ENCODE measurements around the gene A1BG.
"Not testable (repeated sequence)": the region's sequence is repeated elsewhere in the genome, so short reads cannot be mapped to it uniquely, and the experiment has no call there.

The A1BG gene

GRCh38 chr19:58350871-58351557, 2.3 kb downstream of the A1BG start:
- no peak overlapping the region for H3K4me3 Mint-ChIP-seq
- ATAC-seq (replicated peaks; ENCODE audit: extremely low read depth, poor library complexity, severe bottlenecking) (no peak), DNase-seq (ENCODE audit: low spot score in 2 of 2) (no peak)
- no peaks in the 10 kb centered on the region for H3K27me3 Mint-ChIP-seq
- H3K27ac Mint-ChIP-seq (ENCODE audit: low read depth) = no peak overlapping the region
- peaks cover 5% of the 10 kb centered on the region for H3K36me3 Mint-ChIP-seq (ENCODE audit: insufficient read depth)
- no peaks in the 10 kb centered on the region for H3K9me3 Mint-ChIP-seq
- peaks cover 18% of the 10 kb centered on the region for H3K4me1 Mint-ChIP-seq

- Mint-ChIP-seq H3K27ac (ENCODE audit: low read depth) (peak overlapping the region; percentile 9), H3K9me3 (no peaks in the 10 kb centered on the region), H3K4me3 (no peak overlapping the region), H3K4me1 (peaks cover 24% of the 10 kb centered on the region), H3K27me3 (no peaks in the 10 kb centered on the region), H3K36me3 (ENCODE audit: insufficient read depth) (peaks cover 4% of the 10 kb centered on the region)
- DNase-seq (ENCODE audit: low spot score in 2 of 2) = no peak
- ATAC-seq (replicated peaks; ENCODE audit: extremely low read depth, poor library complexity, severe bottlenecking) = no peak
These were observed 3.1 kb downstream of the A1BG start for GRCh38 chr19:58350001-58350861.

- Mint-ChIP-seq H3K9me3 (no peaks in the 10 kb centered on the region), H3K4me1 (peaks cover 24% of the 10 kb centered on the region), H3K36me3 (ENCODE audit: insufficient read depth) (peaks cover 4% of the 10 kb centered on the region), H3K27me3 (no peaks in the 10 kb centered on the region), H3K27ac (ENCODE audit: low read depth) (peak overlapping the region; percentile 9), H3K4me3 (no peak overlapping the region)
- ATAC-seq (replicated peaks; ENCODE audit: extremely low read depth, poor library complexity, severe bottlenecking) (no peak), DNase-seq (ENCODE audit: low spot score in 2 of 2) (no peak)
These were observed 3.7 kb downstream of the A1BG start for GRCh38 chr19:58349590-58349989.

GRCh38 chr19:58348080-58348479, 5.2 kb downstream of the A1BG start:
- Mint-ChIP-seq H3K4me3 (peak overlapping the region; percentile 86), H3K27ac (ENCODE audit: low read depth) (peak overlapping the region; percentile 91), H3K4me1 (peaks cover 24% of the 10 kb centered on the region)
- peak; percentile 6 for ATAC-seq (replicated peaks; ENCODE audit: extremely low read depth, poor library complexity, severe bottlenecking)
- DNase-seq (ENCODE audit: low spot score in 2 of 2); H3K9me3 Mint-ChIP-seq; H3K27me3 Mint-ChIP-seq; H3K36me3 Mint-ChIP-seq (ENCODE audit: insufficient read depth): not testable (repeated sequence)

- ATAC-seq (replicated peaks; ENCODE audit: extremely low read depth, poor library complexity, severe bottlenecking) = peak; percentile 85
- peak overlapping the region; percentile 86 for H3K4me3 Mint-ChIP-seq
These were observed 6.0 kb downstream of the A1BG start for GRCh38 chr19:58346961-58347929.

GRCh38 chr19:58345558-58345957, 7.7 kb downstream of the A1BG start:
- no peaks in the 10 kb centered on the region for H3K27me3 Mint-ChIP-seq
- no peak for ATAC-seq (replicated peaks; ENCODE audit: extremely low read depth, poor library complexity, severe bottlenecking)
- peak overlapping the region; percentile 86 for H3K4me3 Mint-ChIP-seq
- peak overlapping the region; percentile 56 for H3K27ac Mint-ChIP-seq (ENCODE audit: low read depth)
- H3K4me1 Mint-ChIP-seq = peaks cover 24% of the 10 kb centered on the region
- DNase-seq (ENCODE audit: low spot score in 2 of 2) = no peak
- H3K9me3 Mint-ChIP-seq = no peaks in the 10 kb centered on the region
- H3K36me3 Mint-ChIP-seq (ENCODE audit: insufficient read depth) = peaks cover 4% of the 10 kb centered on the region

More at GRCh38 chr19:58346961-58347929, 6.0 kb downstream of the A1BG start:
- H3K27me3 Mint-ChIP-seq = no peaks in the 10 kb centered on the region
- H3K36me3 Mint-ChIP-seq (ENCODE audit: insufficient read depth) = peaks cover 4% of the 10 kb centered on the region
- DNase-seq (ENCODE audit: low spot score in 2 of 2) = peak; percentile 37 to 49
- H3K9me3 Mint-ChIP-seq = no peaks in the 10 kb centered on the region
- H3K4me1 Mint-ChIP-seq = peaks cover 24% of the 10 kb centered on the region
- H3K27ac Mint-ChIP-seq (ENCODE audit: low read depth) = peak overlapping the region; percentile 91

- Mint-ChIP-seq H3K9me3 (no peaks in the 10 kb centered on the region), H3K4me3 (no peak overlapping the region), H3K27me3 (no peaks in the 10 kb centered on the region), H3K27ac (ENCODE audit: low read depth) (peak overlapping the region; percentile 49), H3K36me3 (ENCODE audit: insufficient read depth) (peaks cover 6% of the 10 kb centered on the region), H3K4me1 (peaks cover 6% of the 10 kb centered on the region)
- ATAC-seq (replicated peaks; ENCODE audit: extremely low read depth, poor library complexity, severe bottlenecking) (no peak), DNase-seq (ENCODE audit: low spot score in 2 of 2) (no peak)
These were observed 14.3 kb downstream of the A1BG start for GRCh38 chr19:58338825-58339558.

GRCh38 chr19:58338336-58338735, 15.0 kb downstream of the A1BG start:
- DNase-seq (ENCODE audit: low spot score in 2 of 2) (no peak), ATAC-seq (replicated peaks; ENCODE audit: extremely low read depth, poor library complexity, severe bottlenecking) (no peak)
- H3K4me3 Mint-ChIP-seq = no peak overlapping the region
- H3K4me1 Mint-ChIP-seq = peaks cover 6% of the 10 kb centered on the region
- H3K36me3 Mint-ChIP-seq (ENCODE audit: insufficient read depth) = peaks cover 6% of the 10 kb centered on the region
- H3K27me3 Mint-ChIP-seq = no peaks in the 10 kb centered on the region
- no peaks in the 10 kb centered on the region for H3K9me3 Mint-ChIP-seq
- no peak overlapping the region for H3K27ac Mint-ChIP-seq (ENCODE audit: low read depth)

GRCh38 chr19:58336820-58337219, 16.5 kb downstream of the A1BG start:
- Mint-ChIP-seq H3K9me3 (no peaks in the 10 kb centered on the region), H3K36me3 (ENCODE audit: insufficient read depth) (peaks cover 6% of the 10 kb centered on the region), H3K4me1 (peaks cover 6% of the 10 kb centered on the region), H3K27ac (ENCODE audit: low read depth) (no peak overlapping the region), H3K27me3 (no peaks in the 10 kb centered on the region), H3K4me3 (no peak overlapping the region)
- no peak for DNase-seq (ENCODE audit: low spot score in 2 of 2)
- no peak for ATAC-seq (replicated peaks; ENCODE audit: extremely low read depth, poor library complexity, severe bottlenecking)

GRCh38 chr19:58336216-58336615, 17.1 kb downstream of the A1BG start:
- ATAC-seq (replicated peaks; ENCODE audit: extremely low read depth, poor library complexity, severe bottlenecking) (no peak), DNase-seq (ENCODE audit: low spot score in 2 of 2) (no peak)
- Mint-ChIP-seq H3K9me3 (no peaks in the 10 kb centered on the region), H3K27me3 (no peaks in the 10 kb centered on the region), H3K4me3 (no peak overlapping the region), H3K36me3 (ENCODE audit: insufficient read depth) (peaks cover 6% of the 10 kb centered on the region), H3K4me1 (peaks cover 6% of the 10 kb centered on the region), H3K27ac (ENCODE audit: low read depth) (no peak overlapping the region)

- no peaks in the 10 kb centered on the region for H3K27me3 Mint-ChIP-seq
- H3K36me3 Mint-ChIP-seq (ENCODE audit: insufficient read depth) = peaks cover 6% of the 10 kb centered on the region
- ATAC-seq (replicated peaks; ENCODE audit: extremely low read depth, poor library complexity, severe bottlenecking) = no peak
- H3K4me1 Mint-ChIP-seq = peaks cover 6% of the 10 kb centered on the region
- no peak for DNase-seq (ENCODE audit: low spot score in 2 of 2)
- no peaks in the 10 kb centered on the region for H3K9me3 Mint-ChIP-seq
- no peak overlapping the region for H3K4me3 Mint-ChIP-seq
- no peak overlapping the region for H3K27ac Mint-ChIP-seq (ENCODE audit: low read depth)
These were observed 17.7 kb downstream of the A1BG start for GRCh38 chr19:58335630-58336029.

Data from central memory CD8-positive, alpha-beta T cell (primary cell).